RKO (cell line): Measurements from ENCODE around the gene HSDL2.
"Not testable (repeated sequence)": the region's sequence is repeated elsewhere in the genome, so short reads cannot be mapped to it uniquely, and the experiment has no call there.

Source experiments
- DNase-seq: peaks from one replicate; pipeline ENCODE4 v3.0.0-alpha.2; 2016; ENCODE audit warnings: low spot score

Gene HSDL2

GRCh38 chr9:112396872-112397271, 17.0 kb downstream of the HSDL2 start:
- DNase-seq = no peak

GRCh38 chr9:112401175-112401815, 21.4 kb downstream of the HSDL2 start:
- DNase-seq = no peak

GRCh38 chr9:112403614-112404201, 23.8 kb downstream of the HSDL2 start:
- DNase-seq = no peak

- no peak for DNase-seq
Observed at GRCh38 chr9:112404508-112404932, 24.6 kb downstream of the HSDL2 start.

GRCh38 chr9:112408275-112408674, 28.4 kb downstream of the HSDL2 start:
- DNase-seq = no peak

GRCh38 chr9:112408819-112409218, 28.9 kb downstream of the HSDL2 start:
- no peak for DNase-seq

- DNase-seq = no peak
Observed at GRCh38 chr9:112409758-112410157, 29.9 kb downstream of the HSDL2 start.

GRCh38 chr9:112411626-112412027, 31.7 kb downstream of the HSDL2 start:
- no peak for DNase-seq

- DNase-seq = not testable (repeated sequence)
Observed at GRCh38 chr9:112413728-112414127, 33.8 kb downstream of the HSDL2 start.

GRCh38 chr9:112420208-112420607, 40.3 kb downstream of the HSDL2 start:
- no peak for DNase-seq

GRCh38 chr9:112421771-112422222, 41.9 kb downstream of the HSDL2 start:
- no peak for DNase-seq

- DNase-seq = no peak
Observed at GRCh38 chr9:112422417-112423148, 42.7 kb downstream of the HSDL2 start.

- DNase-seq = no peak
Observed at GRCh38 chr9:112430006-112430522, 50.2 kb downstream of the HSDL2 start.

GRCh38 chr9:112433499-112434392, 53.8 kb downstream of the HSDL2 start:
- no peak for DNase-seq

GRCh38 chr9:112434487-112434886, 54.6 kb downstream of the HSDL2 start:
- no peak for DNase-seq

GRCh38 chr9:112437406-112437805, 57.5 kb downstream of the HSDL2 start:
- no peak for DNase-seq

GRCh38 chr9:112439171-112439570, 59.3 kb downstream of the HSDL2 start:
- DNase-seq = no peak

GRCh38 chr9:112439825-112440224, 59.9 kb downstream of the HSDL2 start:
- DNase-seq = no peak

GRCh38 chr9:112443200-112443599, 63.3 kb downstream of the HSDL2 start:
- DNase-seq = peak; percentile 53

GRCh38 chr9:112443636-112444035, 63.7 kb downstream of the HSDL2 start:
- no peak for DNase-seq

- DNase-seq = no peak
Observed at GRCh38 chr9:112445196-112445595, 65.3 kb downstream of the HSDL2 start.

- DNase-seq = no peak
Observed at GRCh38 chr9:112446080-112446479, 66.2 kb downstream of the HSDL2 start.
